Gastroesophageal sphincter (tissue), 4 donors: ENCODE data around the gene RUNX2. TPM values are rescaled to one million over a fixed set of nuclear protein-coding genes. Genes with fewer than 3 reads are reported as not detected.

Experiments
- ATAC-seq: fragments of 150-250 bp; one replicate; pipeline ENCODE4 v1.9.1; 2016; ENCODE audit warnings: mild to moderate bottlenecking, moderate library complexity
- H3K27ac ChIP-seq, 4 donors: fragments of 200-600 bp; sonication (generic) in 3 of 4; 1 replicate in 3 of 4; 2 replicates in 1 of 4; pipeline ENCODE4 v1.5.1; 2016 to 2019
- H3K27me3 ChIP-seq: fragments of 200-600 bp; sonication (generic); one replicate; pipeline ENCODE4 v1.5.1; 2019
- H3K36me3 ChIP-seq, 2 donors: fragments of 200-600 bp; sonication (generic); one replicate each; pipeline ENCODE4 v1.5.1; 2019; ENCODE audit warnings: control low read depth in 1 of 2
- H3K4me1 ChIP-seq, 3 donors: fragments of 200-600 bp; sonication (generic); 1 replicate in 2 of 3; 2 replicates in 1 of 3; pipeline ENCODE4 v1.5.1; 2016 to 2019; ENCODE audit warnings: control low read depth in 2 of 3
- H3K4me3 ChIP-seq, 2 donors: fragments of 200-600 bp; sonication (generic); one replicate each; pipeline ENCODE4 v1.5.1; 2019; ENCODE audit warnings: mild to moderate bottlenecking in 1 of 2, moderate library complexity in 1 of 2
- H3K9me3 ChIP-seq, 3 donors: fragments of 200-600 bp; sonication (generic); one replicate each; pipeline ENCODE4 v1.5.1; 2017 to 2019; ENCODE audit warnings: control low read depth in 2 of 3
- EP300 ChIP-seq: sonication (generic); formaldehyde crosslinking; IDR thresholded peaks from one replicate; pipeline ENCODE4 v1.6.1; 2017; ENCODE audit warnings: antibody characterized with exemption, mild to moderate bottlenecking
- POLR2A ChIP-seq, 2 donors: fragments of 450-650 bp; IDR thresholded peaks; one replicate each; pipeline ENCODE4 v1.6.1; 2017; ENCODE audit warnings: antibody characterized with exemption in 2 of 2, mild to moderate bottlenecking in 2 of 2, moderate library complexity in 1 of 2
- POLR2AphosphoS5 ChIP-seq: sonication (generic); formaldehyde crosslinking; IDR thresholded peaks from one replicate; pipeline ENCODE4 v1.6.1; 2017; ENCODE audit warnings: antibody characterized with exemption
- WGBS, 2 donors: methylation state at CpG; one replicate each; pipeline ENCODE4 v1.1.5; 2018; ENCODE audit warnings: low coverage in 1 of 2; 5-methylcytosine and 5-hydroxymethylcytosine counted together
- total RNA-seq, 4 donors: library from RNA; depleted of rRNA; stranded (reverse); fragments of >200 nt; gene quantifications; one replicate each; pipeline ENCODE4 v1.1.0, GENCODE V29; 2016
- TF ChIP-seq, protein P1 (sequence below), 4 experiments: fragments of 200-600 bp in 2 of 4; fragments of 450-650 bp in 2 of 4; sonication (generic) in 1 of 4; IDR thresholded peaks; one replicate each; pipeline ENCODE4 v1.5.1; 2017 to 2019; ENCODE audit warnings: antibody characterized with exemption in 4 of 4, mild to moderate bottlenecking in 2 of 4, moderate library complexity in 2 of 4

Gene RUNX2
- total RNA-seq, 4 donors from 2014 or later: 0.16 to 0.94 (median 0.65) TPM

DNA sequence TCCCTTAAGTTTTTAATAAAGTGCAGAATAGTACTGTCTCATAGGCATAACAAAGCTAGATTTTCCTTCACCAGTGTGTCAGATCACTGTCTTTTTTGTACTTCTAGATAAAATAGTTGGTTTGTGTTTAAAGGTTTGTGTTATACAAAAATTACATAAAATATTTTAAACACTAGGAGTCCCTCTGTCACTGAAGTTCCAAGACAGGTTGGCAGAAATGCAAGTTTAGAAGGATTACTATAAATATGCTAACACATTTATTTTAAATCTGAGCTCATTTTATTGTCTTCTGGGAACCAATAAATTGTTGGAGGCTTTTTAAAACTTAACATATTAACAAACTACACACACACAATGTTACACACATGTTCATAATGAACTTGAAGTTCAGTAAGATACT, 30.8 kb upstream of the RUNX2 start:
- Histone ChIP-seq H3K9me3 (peaks cover 0 to 4% (median 0%) of the 10 kb centered on the region in 3 donors), H3K36me3 (no peaks in the 10 kb centered on the region), H3K4me3 (no peak overlapping the region), H3K27ac (no peak overlapping the region), H3K27me3 (no peaks in the 10 kb centered on the region), H3K4me1 (no peaks in the 10 kb centered on the region)
- TF ChIP-seq, protein P1, sequence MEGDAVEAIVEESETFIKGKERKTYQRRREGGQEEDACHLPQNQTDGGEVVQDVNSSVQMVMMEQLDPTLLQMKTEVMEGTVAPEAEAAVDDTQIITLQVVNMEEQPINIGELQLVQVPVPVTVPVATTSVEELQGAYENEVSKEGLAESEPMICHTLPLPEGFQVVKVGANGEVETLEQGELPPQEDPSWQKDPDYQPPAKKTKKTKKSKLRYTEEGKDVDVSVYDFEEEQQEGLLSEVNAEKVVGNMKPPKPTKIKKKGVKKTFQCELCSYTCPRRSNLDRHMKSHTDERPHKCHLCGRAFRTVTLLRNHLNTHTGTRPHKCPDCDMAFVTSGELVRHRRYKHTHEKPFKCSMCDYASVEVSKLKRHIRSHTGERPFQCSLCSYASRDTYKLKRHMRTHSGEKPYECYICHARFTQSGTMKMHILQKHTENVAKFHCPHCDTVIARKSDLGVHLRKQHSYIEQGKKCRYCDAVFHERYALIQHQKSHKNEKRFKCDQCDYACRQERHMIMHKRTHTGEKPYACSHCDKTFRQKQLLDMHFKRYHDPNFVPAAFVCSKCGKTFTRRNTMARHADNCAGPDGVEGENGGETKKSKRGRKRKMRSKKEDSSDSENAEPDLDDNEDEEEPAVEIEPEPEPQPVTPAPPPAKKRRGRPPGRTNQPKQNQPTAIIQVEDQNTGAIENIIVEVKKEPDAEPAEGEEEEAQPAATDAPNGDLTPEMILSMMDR (IDR thresholded peaks at IDR 0.05): no peak
- TF ChIP-seq EP300 (no peak), POLR2A (IDR thresholded peaks at IDR 0.05) (no peak), POLR2AphosphoS5 (no peak)
- no peak for ATAC-seq

DNA sequence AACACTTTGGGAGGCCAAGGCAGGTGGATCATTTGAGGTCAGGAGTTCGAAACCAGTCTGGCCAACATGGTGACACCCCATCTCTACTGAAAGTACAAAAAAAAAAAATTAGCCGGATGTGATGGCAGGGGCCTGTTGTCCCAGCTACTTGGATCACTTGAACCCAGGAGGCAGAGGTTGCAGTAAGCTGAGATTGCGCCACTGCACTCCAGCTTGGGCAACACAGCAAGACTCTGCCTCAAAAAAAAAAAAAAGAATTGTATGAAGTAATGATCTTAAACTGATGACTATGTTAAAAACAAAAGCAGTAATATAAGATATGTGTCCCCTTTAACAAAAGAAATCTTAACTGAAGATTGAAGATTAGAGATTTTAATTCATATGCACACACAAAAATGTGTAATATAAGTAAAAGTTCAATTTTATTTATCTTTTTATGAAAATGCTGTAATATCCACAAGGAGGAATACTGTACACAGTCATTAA, 29.0 kb upstream of the RUNX2 start:
- no peak for TF ChIP-seq EP300
- TF ChIP-seq POLR2AphosphoS5: no peak
- no peak for TF ChIP-seq POLR2A (IDR thresholded peaks at IDR 0.05)
- TF ChIP-seq, protein P1 (IDR thresholded peaks at IDR 0.05): no peak
- H3K27ac ChIP-seq: no peak overlapping the region
- no peak for ATAC-seq
- peaks cover 0 to 4% (median 0%) of the 10 kb centered on the region in 3 donors for H3K9me3 ChIP-seq
- H3K36me3 ChIP-seq: no peaks in the 10 kb centered on the region
- H3K4me3 ChIP-seq: no peak overlapping the region
- 86 to 96% methylated on average over 1 to 3 of the region's 3 CpGs for WGBS, 2 donors
- H3K27me3 ChIP-seq: no peaks in the 10 kb centered on the region
- H3K4me1 ChIP-seq: no peaks in the 10 kb centered on the region

DNA sequence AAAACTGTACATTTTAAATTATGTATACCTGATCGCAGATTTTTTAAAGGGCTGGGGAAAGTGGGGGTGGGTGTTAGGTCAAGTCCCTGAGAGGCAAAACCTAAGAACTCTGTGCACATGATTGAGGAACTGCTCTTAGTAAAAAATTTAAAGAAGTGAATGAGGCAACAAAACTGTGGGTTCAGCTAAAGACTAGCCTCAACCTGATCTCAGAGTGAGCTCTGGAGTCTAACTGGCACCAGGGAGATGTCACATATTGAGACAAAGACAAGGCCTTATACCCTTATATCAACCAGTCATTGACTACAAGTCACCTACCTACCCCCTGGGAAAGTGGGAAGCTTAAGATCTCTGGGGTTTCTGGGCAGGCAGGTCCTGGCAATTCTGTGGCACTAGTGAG, 27.4 kb upstream of the RUNX2 start:
- TF ChIP-seq POLR2AphosphoS5 (no peak), POLR2A (IDR thresholded peaks at IDR 0.05) (no peak), EP300 (no peak)
- TF ChIP-seq, protein P1 (IDR thresholded peaks at IDR 0.05): no peak
- no peak overlapping the region for H3K4me3 ChIP-seq
- no peaks in the 10 kb centered on the region for H3K4me1 ChIP-seq
- H3K9me3 ChIP-seq: no peaks in the 10 kb centered on the region
- H3K36me3 ChIP-seq: no peaks in the 10 kb centered on the region
- WGBS, 2 donors: 89 to 90% methylated on average over 1 of the region's 1 CpG
- ATAC-seq: no peak
- H3K27ac ChIP-seq: no peak overlapping the region
- no peaks in the 10 kb centered on the region for H3K27me3 ChIP-seq

DNA sequence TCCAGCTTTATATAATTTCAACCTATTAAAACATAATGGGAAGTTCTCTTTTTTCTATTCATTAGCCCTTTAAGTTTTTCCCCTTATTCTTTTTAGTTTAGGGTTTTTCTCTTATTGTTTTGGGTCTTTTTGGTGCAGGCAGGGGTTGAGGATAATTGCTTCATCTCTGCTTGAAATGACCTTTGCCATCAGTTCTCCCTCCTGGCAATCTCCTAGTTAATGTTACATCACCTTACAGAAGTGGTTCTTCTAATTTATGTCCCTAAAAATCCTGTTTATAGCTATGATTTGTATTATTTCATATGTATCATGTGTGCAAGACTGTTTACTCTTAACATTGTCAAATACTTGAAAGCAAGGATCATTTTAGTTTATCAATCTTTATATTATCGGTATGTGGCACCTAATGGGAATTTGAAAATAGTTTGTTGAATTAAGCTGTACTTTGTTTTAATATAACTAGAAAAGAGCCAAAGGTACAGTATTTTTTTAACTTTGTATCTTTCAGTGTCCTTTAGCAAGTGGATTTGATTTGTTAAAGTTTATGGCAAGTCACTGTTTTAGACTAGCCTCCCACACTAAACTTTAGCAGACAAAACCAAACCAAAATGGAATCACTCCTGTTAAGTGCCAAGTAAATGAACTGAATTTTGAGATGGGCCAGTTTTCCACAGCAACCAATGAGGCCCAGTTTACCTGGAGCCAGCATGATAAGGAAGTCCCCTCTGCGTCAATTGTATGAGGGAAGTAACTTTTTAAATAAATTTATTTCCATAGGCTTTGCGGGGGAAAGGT, 26.6 kb upstream of the RUNX2 start:
- TF ChIP-seq EP300: no peak
- TF ChIP-seq POLR2AphosphoS5: no peak
- TF ChIP-seq POLR2A (IDR thresholded peaks at IDR 0.05): no peak
- TF ChIP-seq, protein P1 (IDR thresholded peaks at IDR 0.05): no peak
- no peak for ATAC-seq
- H3K27me3 ChIP-seq: no peaks in the 10 kb centered on the region
- H3K27ac ChIP-seq: no peak overlapping the region
- H3K36me3 ChIP-seq: no peaks in the 10 kb centered on the region
- no peaks in the 10 kb centered on the region for H3K4me1 ChIP-seq
- H3K4me3 ChIP-seq: no peak overlapping the region
- WGBS, 2 donors: 57 to 71% methylated on average over 1 to 3 of the region's 3 CpGs
- no peaks in the 10 kb centered on the region for H3K9me3 ChIP-seq

DNA sequence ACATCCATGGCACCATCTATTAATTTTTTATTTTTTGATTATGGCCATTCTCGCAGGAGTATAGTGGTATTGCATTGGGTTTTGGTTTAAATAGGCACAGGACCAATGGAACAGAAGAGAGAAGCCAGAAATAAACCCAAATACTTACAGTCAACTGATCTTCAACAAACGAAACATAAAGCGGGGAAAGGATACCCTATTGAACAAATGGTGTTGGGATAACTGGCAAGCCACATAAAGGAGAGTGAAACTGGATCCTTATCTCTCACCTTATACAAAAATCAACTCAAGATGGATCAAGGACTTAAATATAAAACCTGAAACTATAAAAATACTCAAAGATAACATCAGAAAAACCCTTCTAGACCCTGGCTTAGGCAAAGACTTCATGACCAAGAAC, 25.3 kb upstream of the RUNX2 start:
- H3K9me3 ChIP-seq: no peaks in the 10 kb centered on the region
- H3K36me3 ChIP-seq: no peaks in the 10 kb centered on the region
- H3K27me3 ChIP-seq: no peaks in the 10 kb centered on the region
- no peak overlapping the region for H3K27ac ChIP-seq
- no peaks in the 10 kb centered on the region for H3K4me1 ChIP-seq
- TF ChIP-seq POLR2A (IDR thresholded peaks at IDR 0.05): no peak
- TF ChIP-seq EP300: no peak
- TF ChIP-seq, protein P1 (IDR thresholded peaks at IDR 0.05): no peak
- WGBS, 2 donors: 94 to 100% methylated on average over 2 to 3 of the region's 3 CpGs
- no peak overlapping the region for H3K4me3 ChIP-seq
- ATAC-seq: no peak
